NCI-H2107 treated with DMSO at 0.1 percent for 48 hours (cell line): Measurements from ENCODE around the gene ZGRF1.
"Not testable (repeated sequence)": the region's sequence is repeated elsewhere in the genome, so short reads cannot be mapped to it uniquely, and the experiment has no call there.

ENCODE experiments used
- DNase-seq: peaks from one replicate; lab custom pipeline; 2025; ENCODE audit not compliant: unreplicated experiment; lab: John Stamatoyannopoulos, UW

The ZGRF1 gene

GRCh38 chr4:112516471-112517066 is 120.1 kb downstream of the ZGRF1 start:
- no peak for DNase-seq

- DNase-seq: no peak
Measured at GRCh38 chr4:112516066-112516470, 120.6 kb downstream of the ZGRF1 start, which contains the start of gene NEUROG2. NEUROG2 (minus strand) TSS chr4:112516180; CDS start chr4:112515475, 705 bp downstream.

GRCh38 chr4:112515198-112516065 is 121.3 kb downstream of the ZGRF1 start:
- DNase-seq: no peak

GRCh38 chr4:112514647-112515197 is 122.0 kb downstream of the ZGRF1 start:
- no peak for DNase-seq

GRCh38 chr4:112513971-112514646 is 122.6 kb downstream of the ZGRF1 start:
- DNase-seq: no peak

GRCh38 chr4:112511803-112512118 is 124.9 kb downstream of the ZGRF1 start:
- no peak for DNase-seq

GRCh38 chr4:112511093-112511802 is 125.5 kb downstream of the ZGRF1 start:
- DNase-seq: no peak

- no peak for DNase-seq
Measured at GRCh38 chr4:112510291-112511092, 126.2 kb downstream of the ZGRF1 start.

- no peak for DNase-seq
Measured at GRCh38 chr4:112509243-112510141, 127.2 kb downstream of the ZGRF1 start.

- no peak for DNase-seq
Measured at GRCh38 chr4:112508356-112508755, 128.4 kb downstream of the ZGRF1 start.

GRCh38 chr4:112504807-112505206 is 131.9 kb downstream of the ZGRF1 start:
- DNase-seq: no peak

GRCh38 chr4:112502871-112503270 is 133.8 kb downstream of the ZGRF1 start:
- no peak for DNase-seq

- no peak for DNase-seq
Measured at GRCh38 chr4:112492321-112492720, 144.4 kb downstream of the ZGRF1 start.

- not testable (repeated sequence) for DNase-seq
Measured at GRCh38 chr4:112490808-112491207, 145.9 kb downstream of the ZGRF1 start.
